ENCODE measurements around the gene NCOA7. TPM values are rescaled to one million over a fixed set of nuclear protein-coding genes. Genes with fewer than 3 reads are reported as not detected.
"Not testable (repeated sequence)": the region's sequence is repeated elsewhere in the genome, so short reads cannot be mapped to it uniquely, and the experiment has no call there.

NCOA7 gene
- total RNA-seq, 1 experiment from 2014 or later = 34.2 TPM

DNA sequence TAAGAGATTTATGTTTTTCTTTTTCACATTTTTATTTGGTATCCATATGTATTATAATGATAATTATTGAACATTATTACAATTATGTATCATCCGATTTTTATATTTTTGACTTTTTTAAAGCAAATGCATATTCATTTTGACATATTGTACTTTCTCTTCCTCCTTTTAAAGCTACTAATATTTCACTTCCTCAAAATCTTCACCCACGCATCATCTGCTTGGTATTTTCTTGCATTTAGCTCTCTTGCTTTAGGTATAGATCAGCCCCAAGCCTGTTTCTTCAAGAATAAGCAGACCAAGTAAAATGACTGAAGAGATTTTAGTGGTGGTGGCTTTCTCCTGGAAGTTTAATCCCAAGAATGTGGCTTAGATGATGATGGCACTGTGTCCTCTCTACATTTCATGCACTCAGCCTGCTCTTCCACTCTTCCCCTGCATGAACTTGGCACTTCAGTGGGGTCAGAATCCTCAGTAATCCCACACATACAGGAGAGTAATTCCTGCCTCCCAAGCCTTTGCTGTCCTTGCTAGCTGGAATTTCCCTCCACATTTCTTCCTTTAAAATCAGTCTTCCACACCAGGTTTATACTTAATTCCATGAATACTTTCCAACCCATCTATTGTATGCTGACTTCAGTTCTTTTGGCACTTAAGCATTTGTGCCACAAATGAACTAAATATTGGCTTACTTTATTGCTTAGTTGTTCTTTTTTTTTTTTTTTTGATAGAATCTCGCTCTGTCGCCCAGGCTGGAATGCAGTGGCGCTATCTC lies 8.2 kb downstream of the NCOA7 start:
- H3K27ac ChIP-seq (ENCODE audit: low read length) = peak overlapping the region; percentile 98
- H3K9ac ChIP-seq (ENCODE audit: low read length) = peak overlapping the region; percentile 68
- DNase-seq = peak; percentile 88
- H3K4me2 ChIP-seq (ENCODE audit: low read depth, low read length, poor library complexity, severe bottlenecking) = peak overlapping the region; percentile 93
- H4K20me1 ChIP-seq (ENCODE audit: insufficient read depth, low read depth, low read length) = no peaks in the 10 kb centered on the region
- H3K4me1 ChIP-seq (ENCODE audit: low read length) = peaks cover 100% of the 10 kb centered on the region
- H3K36me3 ChIP-seq (ENCODE audit: insufficient read depth, low read length) = peaks cover 23% of the 10 kb centered on the region
- H3K9me2 ChIP-seq (replicated peaks; ENCODE audit: insufficient read depth, low read length) = no peaks in the 10 kb centered on the region
- H2AFZ ChIP-seq (ENCODE audit: low read length) = no peak overlapping the region
- peaks cover 95% of the 10 kb centered on the region for H3K79me2 ChIP-seq (ENCODE audit: low read length)
- H3K9me3 ChIP-seq (ENCODE audit: low read length) = no peaks in the 10 kb centered on the region
- peak overlapping the region; percentile 64 for H3K4me3 ChIP-seq (ENCODE audit: low read length)
- H3K27me3 ChIP-seq (ENCODE audit: low read length) = no peaks in the 10 kb centered on the region

DNA sequence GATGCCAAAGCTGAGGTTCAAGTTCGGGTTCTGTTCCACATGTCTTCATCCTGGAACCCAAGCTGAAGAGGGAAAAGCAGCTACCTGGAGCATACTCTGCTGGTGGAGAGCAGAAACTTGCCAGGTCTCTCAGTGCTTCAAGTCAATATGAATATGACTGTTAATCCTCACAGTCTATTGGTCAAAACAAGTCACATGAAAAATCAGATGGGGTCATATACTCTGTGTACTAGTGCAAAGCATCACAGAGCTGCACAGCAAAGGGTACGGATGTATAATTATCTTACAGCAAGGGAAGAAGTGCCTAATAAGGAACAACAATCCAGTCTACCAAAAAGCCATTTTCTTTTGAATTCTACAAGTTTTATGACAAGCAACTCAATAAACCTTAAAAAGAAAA lies 11.6 kb downstream of the NCOA7 start:
- Histone ChIP-seq H3K9ac (ENCODE audit: low read length) (no peak overlapping the region), H3K4me3 (ENCODE audit: low read length) (no peak overlapping the region; the same call in 1 of the 2 replicates), H3K27me3 (ENCODE audit: low read length) (no peaks in the 10 kb centered on the region), H3K36me3 (ENCODE audit: insufficient read depth, low read length) (peaks cover 23% of the 10 kb centered on the region), H3K9me3 (ENCODE audit: low read length) (no peaks in the 10 kb centered on the region), H3K4me2 (ENCODE audit: low read depth, low read length, poor library complexity, severe bottlenecking) (peak overlapping the region; percentile 30), H3K79me2 (ENCODE audit: low read length) (peaks cover 94% of the 10 kb centered on the region), H3K27ac (ENCODE audit: low read length) (peak overlapping the region; percentile 57), H3K4me1 (ENCODE audit: low read length) (peaks cover 96% of the 10 kb centered on the region), H4K20me1 (ENCODE audit: insufficient read depth, low read depth, low read length) (no peaks in the 10 kb centered on the region), H2AFZ (ENCODE audit: low read length) (no peak overlapping the region), H3K9me2 (replicated peaks; ENCODE audit: insufficient read depth, low read length) (no peaks in the 10 kb centered on the region)
- peak; percentile 56 for DNase-seq

DNA sequence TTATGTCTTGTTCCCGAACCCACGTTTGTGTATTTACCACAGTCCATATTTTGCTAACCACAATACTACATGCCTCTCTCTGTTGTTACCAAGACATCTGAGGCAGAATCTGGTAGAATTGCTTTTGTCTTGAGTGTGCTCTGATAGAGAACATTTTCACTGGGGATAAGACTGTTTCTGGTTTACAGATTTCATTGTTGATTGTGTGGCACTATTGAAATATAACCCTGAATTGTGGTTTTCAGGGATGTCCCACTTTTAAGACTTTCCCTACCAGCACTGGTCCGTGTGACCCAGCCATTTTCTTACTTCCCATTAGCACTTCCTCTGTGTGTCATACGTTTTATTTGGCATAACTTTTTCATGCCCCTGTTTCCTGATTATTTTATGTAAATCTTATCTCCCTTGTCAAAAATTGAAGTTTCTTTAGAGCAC lies 12.2 kb downstream of the NCOA7 start:
- H3K27me3 ChIP-seq (ENCODE audit: low read length) = no peaks in the 10 kb centered on the region
- H2AFZ ChIP-seq (ENCODE audit: low read length) = no peak overlapping the region
- H3K9me2 ChIP-seq (replicated peaks; ENCODE audit: insufficient read depth, low read length) = no peaks in the 10 kb centered on the region
- H3K79me2 ChIP-seq (ENCODE audit: low read length) = peaks cover 94% of the 10 kb centered on the region
- peak overlapping the region; percentile 18 for H3K9ac ChIP-seq (ENCODE audit: low read length)
- peak overlapping the region; percentile 30 for H3K4me2 ChIP-seq (ENCODE audit: low read depth, low read length, poor library complexity, severe bottlenecking)
- peaks cover 23% of the 10 kb centered on the region for H3K36me3 ChIP-seq (ENCODE audit: insufficient read depth, low read length)
- no peak overlapping the region; the same call in 1 of the 2 replicates for H3K4me3 ChIP-seq (ENCODE audit: low read length)
- peak overlapping the region; percentile 57 for H3K27ac ChIP-seq (ENCODE audit: low read length)
- H3K9me3 ChIP-seq (ENCODE audit: low read length) = no peaks in the 10 kb centered on the region
- H4K20me1 ChIP-seq (ENCODE audit: insufficient read depth, low read depth, low read length) = peaks cover 4% of the 10 kb centered on the region
- DNase-seq = no peak
- H3K4me1 ChIP-seq (ENCODE audit: low read length) = peaks cover 96% of the 10 kb centered on the region

DNA sequence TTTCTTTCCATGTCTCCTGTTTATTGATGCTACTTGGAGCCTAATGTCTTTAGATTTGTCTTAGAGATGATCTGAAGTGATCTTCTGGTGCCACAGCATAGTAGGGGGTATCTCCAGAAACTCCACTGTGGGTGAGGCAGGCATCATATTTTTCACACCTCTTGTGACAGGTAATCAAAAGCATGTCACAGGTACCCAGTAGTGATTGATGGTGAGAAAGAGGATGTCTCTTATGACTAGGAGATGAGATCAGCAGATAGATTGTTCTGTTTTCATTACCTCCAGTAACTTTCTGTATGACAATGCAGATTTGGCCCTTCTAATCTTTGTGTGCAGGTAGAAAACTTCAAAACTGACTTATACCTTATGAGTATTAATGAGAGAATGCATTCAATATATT lies 13.5 kb downstream of the NCOA7 start:
- H2AFZ ChIP-seq (ENCODE audit: low read length) = no peak overlapping the region

DNA sequence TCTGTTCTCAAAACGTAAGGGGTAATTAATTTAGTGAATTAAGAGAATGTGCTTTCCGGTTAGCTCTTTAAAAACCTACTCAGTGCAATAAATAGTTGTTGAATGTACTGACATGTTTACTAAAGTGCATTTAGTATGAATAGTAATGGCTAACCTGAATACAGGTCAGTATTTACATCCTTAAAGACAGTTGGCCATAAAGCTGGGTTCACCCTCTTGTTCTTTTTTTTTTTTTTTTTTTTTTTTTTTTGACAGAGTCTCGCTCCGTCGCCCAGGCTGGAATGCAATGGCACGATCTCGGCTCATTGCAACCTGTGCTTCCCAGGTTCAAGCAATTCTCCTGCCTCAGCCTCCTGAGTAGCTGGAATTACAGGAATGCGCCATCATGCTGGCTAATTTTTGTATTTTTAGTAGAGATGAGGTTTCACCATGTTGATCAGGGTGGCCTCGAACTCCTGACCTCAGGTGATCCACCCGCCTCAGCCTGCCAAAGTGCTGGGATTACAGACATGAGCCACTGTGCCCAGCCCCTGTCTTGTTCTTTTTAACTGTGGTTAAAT lies 14.2 kb downstream of the NCOA7 start:
- H3K4me2 ChIP-seq (ENCODE audit: low read depth, low read length, poor library complexity, severe bottlenecking) = not testable (repeated sequence)

More for the DNA sequence above, 13.5 kb downstream of the NCOA7 start:
- H4K20me1 ChIP-seq (ENCODE audit: insufficient read depth, low read depth, low read length) = peaks cover 16% of the 10 kb centered on the region
- H3K9ac ChIP-seq (ENCODE audit: low read length) = no peak overlapping the region
- no peaks in the 10 kb centered on the region for H3K27me3 ChIP-seq (ENCODE audit: low read length)
- H3K79me2 ChIP-seq (ENCODE audit: low read length) = peaks cover 99% of the 10 kb centered on the region
- H3K9me3 ChIP-seq (ENCODE audit: low read length) = no peaks in the 10 kb centered on the region
- H3K4me3 ChIP-seq (ENCODE audit: low read length) = no peak overlapping the region
- H3K9me2 ChIP-seq (replicated peaks; ENCODE audit: insufficient read depth, low read length) = no peaks in the 10 kb centered on the region
- H3K27ac ChIP-seq (ENCODE audit: low read length) = peak overlapping the region; percentile 57
- peaks cover 20% of the 10 kb centered on the region for H3K36me3 ChIP-seq (ENCODE audit: insufficient read depth, low read length)
- DNase-seq = no peak
- no peak overlapping the region for H3K4me2 ChIP-seq (ENCODE audit: low read depth, low read length, poor library complexity, severe bottlenecking)
- H3K4me1 ChIP-seq (ENCODE audit: low read length) = peaks cover 96% of the 10 kb centered on the region

DNA sequence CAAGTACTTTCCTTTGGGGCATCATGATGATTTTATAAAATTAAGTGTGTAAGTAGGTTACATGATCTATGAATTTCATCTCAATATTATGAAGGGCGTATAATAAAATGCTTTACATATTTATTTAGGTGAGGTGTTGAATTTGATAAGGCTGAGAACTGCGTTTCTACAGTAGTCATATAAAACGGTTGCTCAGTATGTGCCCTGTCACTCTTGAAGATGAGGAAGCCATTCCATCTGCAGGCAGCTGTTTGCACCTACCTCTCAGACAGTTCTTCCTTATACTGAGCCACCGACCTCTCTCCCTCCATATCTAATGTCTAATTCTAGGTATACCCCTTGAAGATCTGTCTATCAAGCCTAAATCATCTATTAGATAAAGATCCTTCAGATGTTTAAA lies 16.1 kb downstream of the NCOA7 start:
- Histone ChIP-seq H4K20me1 (ENCODE audit: insufficient read depth, low read depth, low read length) (peaks cover 23% of the 10 kb centered on the region), H3K4me1 (ENCODE audit: low read length) (peaks cover 96% of the 10 kb centered on the region), H3K27ac (ENCODE audit: low read length) (peak overlapping the region; percentile 22), H3K4me3 (ENCODE audit: low read length) (no peak overlapping the region), H3K9ac (ENCODE audit: low read length) (no peak overlapping the region), H3K9me3 (ENCODE audit: low read length) (no peaks in the 10 kb centered on the region), H3K27me3 (ENCODE audit: low read length) (no peaks in the 10 kb centered on the region), H3K36me3 (ENCODE audit: insufficient read depth, low read length) (peaks cover 6% of the 10 kb centered on the region), H3K9me2 (replicated peaks; ENCODE audit: insufficient read depth, low read length) (no peaks in the 10 kb centered on the region), H3K79me2 (ENCODE audit: low read length) (peaks cover 99% of the 10 kb centered on the region), H3K4me2 (ENCODE audit: low read depth, low read length, poor library complexity, severe bottlenecking) (peak overlapping the region; percentile 54), H2AFZ (ENCODE audit: low read length) (no peak overlapping the region)
- DNase-seq = no peak

More for the DNA sequence above, 14.2 kb downstream of the NCOA7 start:
- not testable (repeated sequence) for H3K27me3 ChIP-seq (ENCODE audit: low read length); H3K9me2 ChIP-seq (replicated peaks; ENCODE audit: insufficient read depth, low read length); H3K9ac ChIP-seq (ENCODE audit: low read length); H2AFZ ChIP-seq (ENCODE audit: low read length); H3K4me3 ChIP-seq (ENCODE audit: low read length); H3K27ac ChIP-seq (ENCODE audit: low read length); DNase-seq; H3K9me3 ChIP-seq (ENCODE audit: low read length)
- peaks cover 96% of the 10 kb centered on the region for H3K4me1 ChIP-seq (ENCODE audit: low read length)
- H4K20me1 ChIP-seq (ENCODE audit: insufficient read depth, low read depth, low read length) = peaks cover 23% of the 10 kb centered on the region
- H3K36me3 ChIP-seq (ENCODE audit: insufficient read depth, low read length) = peaks cover 16% of the 10 kb centered on the region
- H3K79me2 ChIP-seq (ENCODE audit: low read length) = peaks cover 99% of the 10 kb centered on the region

DNA sequence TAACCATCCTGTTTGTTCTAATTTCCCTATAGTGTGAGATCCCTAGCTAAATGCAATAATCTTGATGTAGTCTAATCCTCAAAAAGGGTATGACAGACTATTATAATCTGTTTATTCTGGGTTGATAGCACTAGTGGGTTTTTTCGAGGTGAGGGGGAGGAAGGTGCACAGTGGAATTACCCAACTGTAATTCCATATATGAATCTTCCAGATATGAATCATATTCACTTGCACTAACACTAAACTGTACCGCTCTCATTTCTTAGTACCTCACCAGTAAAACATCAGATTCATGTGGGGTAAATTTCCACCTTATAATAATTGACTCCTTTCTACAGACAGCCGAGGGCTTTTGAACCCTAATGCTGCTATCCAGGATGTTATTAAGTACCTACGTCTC lies 16.5 kb downstream of the NCOA7 start:
- H3K79me2 ChIP-seq (ENCODE audit: low read length) = peaks cover 99% of the 10 kb centered on the region
- H3K4me1 ChIP-seq (ENCODE audit: low read length) = peaks cover 96% of the 10 kb centered on the region
- H3K4me2 ChIP-seq (ENCODE audit: low read depth, low read length, poor library complexity, severe bottlenecking) = peak overlapping the region; percentile 54

DNA sequence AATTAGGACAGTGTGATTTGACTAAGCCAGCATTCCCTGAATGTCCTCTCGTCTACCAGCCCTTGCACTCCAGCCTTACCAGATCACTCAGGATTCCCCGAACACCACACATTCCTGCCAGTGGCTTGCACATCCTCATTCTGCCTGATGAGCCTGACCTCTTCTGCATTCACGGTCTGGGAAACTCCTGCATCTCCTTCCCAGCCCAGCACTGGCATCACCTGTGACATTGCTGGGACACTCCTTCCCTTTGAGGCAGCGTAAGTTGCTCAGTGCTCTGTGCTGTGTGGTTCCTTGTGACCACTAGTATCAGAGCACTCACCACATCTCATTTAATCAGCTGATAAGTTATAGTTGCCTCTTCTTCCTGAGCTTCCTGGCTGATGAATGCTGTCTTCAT lies 17.3 kb downstream of the NCOA7 start:
- no peaks in the 10 kb centered on the region for H3K9me3 ChIP-seq (ENCODE audit: low read length)
- no peak overlapping the region for H2AFZ ChIP-seq (ENCODE audit: low read length)
- H3K4me1 ChIP-seq (ENCODE audit: low read length) = peaks cover 92% of the 10 kb centered on the region
- H3K4me2 ChIP-seq (ENCODE audit: low read depth, low read length, poor library complexity, severe bottlenecking) = peak overlapping the region; percentile 54
- H3K9me2 ChIP-seq (replicated peaks; ENCODE audit: insufficient read depth, low read length) = no peaks in the 10 kb centered on the region
- no peak for DNase-seq
- peak overlapping the region; percentile 22 for H3K27ac ChIP-seq (ENCODE audit: low read length)
- H3K36me3 ChIP-seq (ENCODE audit: insufficient read depth, low read length) = 0 out of 2 replicates have a peak, but pooled peaks cover 5% of the 10 kb centered on the region
- H3K79me2 ChIP-seq (ENCODE audit: low read length) = peaks cover 99% of the 10 kb centered on the region
- peak overlapping the region; percentile 15; the same call in 1 of the 2 replicates for H3K4me3 ChIP-seq (ENCODE audit: low read length)
- H3K9ac ChIP-seq (ENCODE audit: low read length) = 0 out of 2 replicates have a peak overlapping the region, but pooled peaks have one; percentile 9
- H4K20me1 ChIP-seq (ENCODE audit: insufficient read depth, low read depth, low read length) = peaks cover 23% of the 10 kb centered on the region
- H3K27me3 ChIP-seq (ENCODE audit: low read length) = no peaks in the 10 kb centered on the region

More for the DNA sequence above, 16.5 kb downstream of the NCOA7 start:
- no peaks in the 10 kb centered on the region for H3K9me3 ChIP-seq (ENCODE audit: low read length)
- no peak for DNase-seq
- 0 out of 2 replicates have a peak, but pooled peaks cover 5% of the 10 kb centered on the region for H3K36me3 ChIP-seq (ENCODE audit: insufficient read depth, low read length)
- H3K27ac ChIP-seq (ENCODE audit: low read length) = peak overlapping the region; percentile 22
- H3K27me3 ChIP-seq (ENCODE audit: low read length) = no peaks in the 10 kb centered on the region
- H3K4me3 ChIP-seq (ENCODE audit: low read length) = no peak overlapping the region
- peaks cover 23% of the 10 kb centered on the region for H4K20me1 ChIP-seq (ENCODE audit: insufficient read depth, low read depth, low read length)
- no peak overlapping the region for H2AFZ ChIP-seq (ENCODE audit: low read length)
- H3K9me2 ChIP-seq (replicated peaks; ENCODE audit: insufficient read depth, low read length) = no peaks in the 10 kb centered on the region
- no peak overlapping the region for H3K9ac ChIP-seq (ENCODE audit: low read length)
